SK-N-SH (cell line): ENCODE data around the gene CBFA2T3. TPM values are rescaled to one million over a fixed set of nuclear protein-coding genes. Genes with fewer than 3 reads are reported as not detected.

Source experiments
- CTCF ChIA-PET: fragments of 300-600, 350-600 bp; formaldehyde crosslinking; extraction: SDS; loops from one replicate; lab custom pipeline; 2021; lab: Yijun Ruan, JAX
- POLR2A ChIA-PET: fragments of 350-600 bp; sonication (Branson Sonifier 250); formaldehyde crosslinking; extraction: SDS; loops from one replicate; lab custom pipeline; 2020; ENCODE audit warnings: antibody characterized with exemption, inconsistent platforms; lab: Yijun Ruan, JAX
- DNase-seq: peaks from one replicate; pipeline ENCODE4 v3.0.0; 2012
- H2AFZ ChIP-seq: fragments of 200-600 bp; sonication (generic); 2 replicates; pipeline ENCODE4 v1.8.1; 2016; ENCODE audit warnings: antibody characterized with exemption, mild to moderate bottlenecking, low read depth
- H3F3A ChIP-seq: fragments of 200-600 bp; sonication (generic); replicated peaks from 2 replicates; pipeline ENCODE3; 2016; ENCODE audit warnings: antibody characterized with exemption, mild to moderate bottlenecking; ENCODE audit not compliant: insufficient read depth
- H3K27ac ChIP-seq, 2 experiments: fragments of 200-500 bp in 1 of 2; fragments of 200-600 bp in 1 of 2; sonication (Bioruptor generic) in 1 of 2; sonication (generic), shearing (Covaris generic) in 1 of 2; 2 replicates each; pipeline versions ENCODE4 v1.5.1 to v1.6.1; 2014 to 2016; ENCODE audit warnings: low read depth in 2 of 2, inconsistent platforms in 1 of 2, low read length in 1 of 2, mild to moderate bottlenecking in 1 of 2, mixed read lengths in 1 of 2
- H3K27me3 ChIP-seq: fragments of 200-600 bp; sonication (generic), shearing (Covaris generic); 2 replicates; pipeline ENCODE4 v1.6.1; 2016; ENCODE audit warnings: mixed run types; ENCODE audit not compliant: insufficient read depth
- H3K36me3 ChIP-seq, 2 experiments: fragments of 200-500 bp in 1 of 2; fragments of 200-600 bp in 1 of 2; sonication (Bioruptor generic) in 1 of 2; sonication (generic) in 1 of 2; replicated peaks in 1 of 2; 2 replicates each; pipeline versions ENCODE3 to v1.5.1; 2014 to 2016; ENCODE audit warnings: low read length in 1 of 2, mild to moderate bottlenecking in 1 of 2; ENCODE audit not compliant: insufficient read depth in 2 of 2, control insufficient read depth in 1 of 2
- H3K4me1 ChIP-seq, 2 experiments: fragments of 200-500 bp in 1 of 2; fragments of 200-600 bp in 1 of 2; sonication (Bioruptor generic) in 1 of 2; sonication (generic), shearing (Covaris generic) in 1 of 2; 2 replicates each; pipeline versions ENCODE4 v1.5.1 to v1.6.1; 2014 to 2016; ENCODE audit warnings: low read depth in 1 of 2, low read length in 1 of 2, mixed run types in 1 of 2; ENCODE audit not compliant: insufficient read depth in 2 of 2, control insufficient read depth in 1 of 2
- H3K4me2 ChIP-seq: fragments of 200-600 bp; sonication (generic), shearing (Covaris generic); 2 replicates; pipeline ENCODE4 v1.6.1; 2017; ENCODE audit warnings: mixed run types
- H3K4me3 ChIP-seq, 2 experiments: fragments of 200-500 bp in 1 of 2; fragments of 200-600 bp in 1 of 2; sonication (Bioruptor generic) in 1 of 2; sonication (generic), shearing (Covaris generic) in 1 of 2; 2 replicates each; pipeline versions ENCODE4 v1.5.1 to v1.8.1; 2014 to 2016; ENCODE audit warnings: low read depth in 2 of 2, inconsistent platforms in 1 of 2, low read length in 1 of 2, mild to moderate bottlenecking in 1 of 2, mixed read lengths in 1 of 2, moderate library complexity in 1 of 2
- H3K79me2 ChIP-seq: fragments of 200-600 bp; sonication (generic); 2 replicates; pipeline ENCODE4 v1.8.1; 2017; ENCODE audit warnings: mild to moderate bottlenecking; ENCODE audit not compliant: insufficient read depth
- H3K9ac ChIP-seq: fragments of 200-600 bp; sonication (generic); 2 replicates; pipeline ENCODE4 v1.6.1; 2017; ENCODE audit warnings: mixed run types
- H3K9me2 ChIP-seq: fragments of 200-600 bp; sonication (generic); 2 replicates; pipeline ENCODE4 v1.6.1; 2017; ENCODE audit warnings: mixed run types
- H3K9me3 ChIP-seq: fragments of 200-600 bp; sonication (generic); 2 replicates; pipeline ENCODE4 v1.6.1; 2017; ENCODE audit warnings: mixed run types, mild to moderate bottlenecking, moderate library complexity
- H4K20me1 ChIP-seq: fragments of 200-600 bp; sonication (generic); 2 replicates; pipeline ENCODE4 v1.6.1; 2017; ENCODE audit warnings: mild to moderate bottlenecking, mixed run types; ENCODE audit not compliant: insufficient read depth
- CHD2 ChIP-seq: fragments of 150-350 bp; IDR thresholded peaks from 2 replicates; pipeline ENCODE4 v1.6.1; 2018; ENCODE audit warnings: low read length; ENCODE audit not compliant: partially characterized antibody
- ELF1 ChIP-seq: IDR thresholded peaks from 2 replicates; pipeline ENCODE4 v1.4.0; 2012
- FOSL2 ChIP-seq: IDR thresholded peaks from 2 replicates; pipeline ENCODE4 v1.4.0; 2012; ENCODE audit warnings: low read depth, mild to moderate bottlenecking, moderate library complexity, borderline replicate concordance
- FOXJ3 ChIP-seq: sonication (generic); formaldehyde crosslinking; IDR thresholded peaks from 2 replicates; pipeline ENCODE4 v1.5.1; 2020; ENCODE audit warnings: mild to moderate bottlenecking, missing genetic modification reagents
- FOXM1 ChIP-seq: IDR thresholded peaks from 2 replicates; pipeline ENCODE4 v1.4.0; 2012; ENCODE audit warnings: low read depth, mild to moderate bottlenecking
- GATA2 ChIP-seq: sonication (generic); formaldehyde crosslinking; IDR thresholded peaks from 2 replicates; pipeline ENCODE4 v1.5.0; 2020; ENCODE audit warnings: mild to moderate bottlenecking, missing genetic modification reagents
- MAX ChIP-seq: IDR thresholded peaks from 2 replicates; pipeline ENCODE4 v1.4.0; 2012; ENCODE audit warnings: low read depth
- MEF2A ChIP-seq: IDR thresholded peaks from 2 replicates; pipeline ENCODE4 v1.4.0; 2012; ENCODE audit warnings: low read depth, borderline replicate concordance
- MXI1 ChIP-seq: IDR thresholded peaks from 2 replicates; pipeline ENCODE4 v1.6.1; 2012; ENCODE audit warnings: mild to moderate bottlenecking, low read depth, low read length, improper control_type of control experiment
- NFIC ChIP-seq: IDR thresholded peaks from 2 replicates; pipeline ENCODE4 v1.4.0; 2012; ENCODE audit warnings: borderline replicate concordance
- POLR2AphosphoS5 ChIP-seq: IDR thresholded peaks from 2 replicates; pipeline ENCODE4 v1.6.1; 2012; ENCODE audit warnings: low read depth, low read length
- RCOR1 ChIP-seq: fragments of 150-350 bp; IDR thresholded peaks from 2 replicates; pipeline ENCODE4 v1.6.1; 2017; ENCODE audit warnings: antibody characterized with exemption, low read length
- REST ChIP-seq: IDR thresholded peaks from 2 replicates; pipeline ENCODE4 v1.6.1; 2012; ENCODE audit warnings: mild to moderate bottlenecking, low read depth, low read length, moderate library complexity
- RFX5 ChIP-seq: IDR thresholded peaks from 2 replicates; pipeline ENCODE4 v1.6.1; 2012; ENCODE audit warnings: mild to moderate bottlenecking, improper control_type of control experiment, low read length
- SIN3A ChIP-seq: IDR thresholded peaks from 2 replicates; pipeline ENCODE4 v1.6.1; 2012; ENCODE audit warnings: low read depth, mild to moderate bottlenecking, low read length, moderate library complexity, borderline replicate concordance
- TEAD4 ChIP-seq: IDR thresholded peaks from 2 replicates; pipeline ENCODE4 v1.4.0; 2012; ENCODE audit warnings: mild to moderate bottlenecking, borderline replicate concordance; ENCODE audit not compliant: insufficient read depth
- WGBS: methylation state at CpG from one replicate; pipeline ENCODE4 v1.1.6; 2017; ENCODE audit warnings: low lambda C conversion rate; 5-methylcytosine and 5-hydroxymethylcytosine counted together
- polyA plus RNA-seq, 3 experiments: library from polyadenylated mRNA; depleted of rRNA; stranded (reverse); fragments of >200 nt; gene quantifications; 2 replicates each; pipeline ENCODE4 v1.2.3, GENCODE V29; 2012
- TF ChIP-seq, protein P1 (sequence below): fragments of 200-600 bp; sonication (generic); IDR thresholded peaks from 2 replicates; pipeline ENCODE4 v1.6.1; 2017; ENCODE audit warnings: antibody characterized with exemption, mild to moderate bottlenecking, moderate library complexity
- TF ChIP-seq, protein P2 (sequence below): fragments of 150-350 bp; IDR thresholded peaks from 2 replicates; pipeline ENCODE4 v1.6.1; 2017; ENCODE audit warnings: antibody characterized with exemption, low read length, low read depth, borderline replicate concordance
- TF ChIP-seq, protein P3 (sequence below): IDR thresholded peaks from 2 replicates; pipeline ENCODE4; 2012
- TF ChIP-seq, protein P4 (sequence below): IDR thresholded peaks from 2 replicates; pipeline ENCODE4 v1.4.0; 2012; ENCODE audit warnings: low read depth, borderline replicate concordance

The CBFA2T3 gene
- polyA plus RNA-seq, 1 of the 3 experiments (the other 2 are of a cell fraction), result not detected

DNA sequence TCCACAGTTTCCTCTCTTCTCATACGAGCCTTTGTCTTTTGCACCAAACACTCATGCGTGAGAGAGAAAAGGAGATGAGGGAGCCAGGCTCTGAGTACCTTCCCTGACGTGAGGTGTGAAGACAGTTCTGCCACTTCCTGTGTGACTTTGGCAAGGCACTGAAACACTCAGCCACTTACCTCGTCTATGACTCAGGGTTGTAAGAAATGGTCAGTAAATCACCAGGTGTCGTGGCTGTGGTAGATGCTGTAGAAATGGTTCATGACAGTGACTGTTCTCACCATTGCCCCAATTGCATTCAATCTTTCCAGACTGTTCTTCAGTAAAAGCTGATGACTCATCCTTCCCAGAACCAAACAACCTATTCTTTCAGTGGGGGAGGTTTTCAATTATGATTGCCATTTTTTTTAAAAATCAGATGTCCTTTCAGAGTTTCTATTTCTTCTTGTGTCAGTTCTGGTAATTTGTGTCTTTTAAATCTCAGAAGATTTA lies 49.2 kb upstream of the CBFA2T3 start:
- Histone ChIP-seq H3F3A (no peaks in the 10 kb centered on the region), H3K9me2 (no peaks in the 10 kb centered on the region), H3K27me3 (no peaks in the 10 kb centered on the region; the same call in 1 of the 2 replicates), H3K4me3 (no peak overlapping the region), H3K9me3 (0 out of 2 replicates have a peak, but pooled peaks cover 13% of the 10 kb centered on the region), H3K79me2 (no peaks in the 10 kb centered on the region), H2AFZ (no peak overlapping the region), H3K27ac (no peak overlapping the region), H3K4me2 (no peak overlapping the region), H3K4me1 (no peaks in the 10 kb centered on the region), H3K36me3 (no peaks in the 10 kb centered on the region), H3K9ac (no peak overlapping the region), H4K20me1 (no peaks in the 10 kb centered on the region)
- TF ChIP-seq, protein P1, sequence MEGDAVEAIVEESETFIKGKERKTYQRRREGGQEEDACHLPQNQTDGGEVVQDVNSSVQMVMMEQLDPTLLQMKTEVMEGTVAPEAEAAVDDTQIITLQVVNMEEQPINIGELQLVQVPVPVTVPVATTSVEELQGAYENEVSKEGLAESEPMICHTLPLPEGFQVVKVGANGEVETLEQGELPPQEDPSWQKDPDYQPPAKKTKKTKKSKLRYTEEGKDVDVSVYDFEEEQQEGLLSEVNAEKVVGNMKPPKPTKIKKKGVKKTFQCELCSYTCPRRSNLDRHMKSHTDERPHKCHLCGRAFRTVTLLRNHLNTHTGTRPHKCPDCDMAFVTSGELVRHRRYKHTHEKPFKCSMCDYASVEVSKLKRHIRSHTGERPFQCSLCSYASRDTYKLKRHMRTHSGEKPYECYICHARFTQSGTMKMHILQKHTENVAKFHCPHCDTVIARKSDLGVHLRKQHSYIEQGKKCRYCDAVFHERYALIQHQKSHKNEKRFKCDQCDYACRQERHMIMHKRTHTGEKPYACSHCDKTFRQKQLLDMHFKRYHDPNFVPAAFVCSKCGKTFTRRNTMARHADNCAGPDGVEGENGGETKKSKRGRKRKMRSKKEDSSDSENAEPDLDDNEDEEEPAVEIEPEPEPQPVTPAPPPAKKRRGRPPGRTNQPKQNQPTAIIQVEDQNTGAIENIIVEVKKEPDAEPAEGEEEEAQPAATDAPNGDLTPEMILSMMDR, result no peak
- no peak for TF ChIP-seq REST
- no peak for TF ChIP-seq FOSL2
- TF ChIP-seq RCOR1, result no peak
- no peak for TF ChIP-seq MEF2A
- TF ChIP-seq MAX, result no peak
- TF ChIP-seq POLR2AphosphoS5, result no peak
- TF ChIP-seq CHD2, result no peak
- 8% methylated on average over 5 of the region's 5 CpGs for WGBS
- ChIA-PET POLR2A (no interaction called here), CTCF (no interaction called here)
- DNase-seq, result no peak

- Histone ChIP-seq H3K36me3 (no peaks in the 10 kb centered on the region), H3K27me3 (peaks cover 3% of the 10 kb centered on the region; the same call in 1 of the 2 replicates), H3K9me3 (0 out of 2 replicates have a peak, but pooled peaks cover 13% of the 10 kb centered on the region), H3K27ac (no peak overlapping the region), H3K4me2 (no peak overlapping the region), H3K9me2 (no peaks in the 10 kb centered on the region), H3K4me1 (no peaks in the 10 kb centered on the region), H2AFZ (no peak overlapping the region), H3K4me3 (no peak overlapping the region), H3K79me2 (no peaks in the 10 kb centered on the region), H3K9ac (no peak overlapping the region), H3F3A (no peaks in the 10 kb centered on the region), H4K20me1 (no peaks in the 10 kb centered on the region)
- WGBS, result 34% methylated on average over 4 of the region's 4 CpGs
- POLR2A ChIA-PET, result no interaction called here
- CTCF ChIA-PET, result no interaction called here
- DNase-seq, result no peak
- no peak for TF ChIP-seq RCOR1
- no peak for TF ChIP-seq NFIC
- TF ChIP-seq RFX5, result no peak
- TF ChIP-seq, protein P2, sequence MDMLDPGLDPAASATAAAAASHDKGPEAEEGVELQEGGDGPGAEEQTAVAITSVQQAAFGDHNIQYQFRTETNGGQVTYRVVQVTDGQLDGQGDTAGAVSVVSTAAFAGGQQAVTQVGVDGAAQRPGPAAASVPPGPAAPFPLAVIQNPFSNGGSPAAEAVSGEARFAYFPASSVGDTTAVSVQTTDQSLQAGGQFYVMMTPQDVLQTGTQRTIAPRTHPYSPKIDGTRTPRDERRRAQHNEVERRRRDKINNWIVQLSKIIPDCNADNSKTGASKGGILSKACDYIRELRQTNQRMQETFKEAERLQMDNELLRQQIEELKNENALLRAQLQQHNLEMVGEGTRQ, result no peak
- no peak for TF ChIP-seq TEAD4
- TF ChIP-seq GATA2 (CRISPR knock-in tag), result no peak
- TF ChIP-seq, protein P3, sequence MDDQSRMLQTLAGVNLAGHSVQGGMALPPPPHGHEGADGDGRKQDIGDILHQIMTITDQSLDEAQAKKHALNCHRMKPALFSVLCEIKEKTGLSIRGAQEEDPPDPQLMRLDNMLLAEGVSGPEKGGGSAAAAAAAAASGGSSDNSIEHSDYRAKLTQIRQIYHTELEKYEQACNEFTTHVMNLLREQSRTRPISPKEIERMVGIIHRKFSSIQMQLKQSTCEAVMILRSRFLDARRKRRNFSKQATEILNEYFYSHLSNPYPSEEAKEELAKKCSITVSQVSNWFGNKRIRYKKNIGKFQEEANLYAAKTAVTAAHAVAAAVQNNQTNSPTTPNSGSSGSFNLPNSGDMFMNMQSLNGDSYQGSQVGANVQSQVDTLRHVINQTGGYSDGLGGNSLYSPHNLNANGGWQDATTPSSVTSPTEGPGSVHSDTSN, result no peak
- TF ChIP-seq ELF1, result no peak
- no peak for TF ChIP-seq FOXM1
- TF ChIP-seq, protein P4, sequence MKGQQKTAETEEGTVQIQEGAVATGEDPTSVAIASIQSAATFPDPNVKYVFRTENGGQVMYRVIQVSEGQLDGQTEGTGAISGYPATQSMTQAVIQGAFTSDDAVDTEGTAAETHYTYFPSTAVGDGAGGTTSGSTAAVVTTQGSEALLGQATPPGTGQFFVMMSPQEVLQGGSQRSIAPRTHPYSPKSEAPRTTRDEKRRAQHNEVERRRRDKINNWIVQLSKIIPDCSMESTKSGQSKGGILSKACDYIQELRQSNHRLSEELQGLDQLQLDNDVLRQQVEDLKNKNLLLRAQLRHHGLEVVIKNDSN, result no peak
- no peak for TF ChIP-seq FOXJ3 (CRISPR knock-in tag)
- no peak for TF ChIP-seq MXI1
- TF ChIP-seq SIN3A, result no peak
- TF ChIP-seq FOSL2, result no peak
Observed at GRCh38 chr16:89025636-89026035, 48.6 kb upstream of the CBFA2T3 start.
